MM.1S (cell line): ENCODE data around the gene ZNF574.
A peak's percentile ranks its signal among the peaks of the same experiment; 100 is the strongest.

Experiments
- DNase-seq: peaks from one replicate; pipeline ENCODE4 v3.0.0-alpha.2; 2015
- H2AFZ ChIP-seq: fragments of 300-600 bp; sonication (generic); 2 replicates; pipeline ENCODE4 v1.6.0; 2016; ENCODE audit warnings: antibody characterized with exemption, low read length
- H3F3A ChIP-seq: fragments of 300-600 bp; sonication (generic); 2 replicates; pipeline ENCODE4 v1.6.1; 2016; ENCODE audit warnings: mild to moderate bottlenecking, antibody characterized with exemption, low read length, moderate library complexity, mixed read lengths; ENCODE audit not compliant: insufficient read depth
- H3K27ac ChIP-seq: fragments of 300-600 bp; sonication (generic); 2 replicates; pipeline ENCODE4 v1.5.1; 2016; ENCODE audit warnings: mild to moderate bottlenecking, low read length
- H3K27me3 ChIP-seq: fragments of 300-600 bp; sonication (generic); replicated peaks from 2 replicates; pipeline ENCODE4 v1.6.0; 2016; ENCODE audit warnings: low read length; ENCODE audit not compliant: insufficient read depth
- H3K36me3 ChIP-seq: fragments of 300-600 bp; sonication (generic); replicated peaks from 2 replicates; pipeline ENCODE4 v1.6.1; 2016; ENCODE audit warnings: mild to moderate bottlenecking, low read length, mixed read lengths; ENCODE audit not compliant: insufficient read depth
- H3K4me1 ChIP-seq: fragments of 300-600 bp; sonication (generic); 2 replicates; pipeline ENCODE4 v1.6.1; 2016; ENCODE audit warnings: low read length, mixed read lengths
- H3K4me2 ChIP-seq: fragments of 300-600 bp; sonication (generic); 2 replicates; pipeline ENCODE4 v1.6.0; 2016; ENCODE audit warnings: low read depth, low read length
- H3K4me3 ChIP-seq: fragments of 300-600 bp; sonication (generic); 2 replicates; pipeline ENCODE4 v1.5.1; 2016; ENCODE audit warnings: low read length, mixed read lengths
- H3K79me2 ChIP-seq: fragments of 300-600 bp; sonication (generic); 2 replicates; pipeline ENCODE4 v1.6.1; 2016; ENCODE audit warnings: mixed run types, low read length, mixed read lengths
- H3K9ac ChIP-seq: fragments of 300-600 bp; sonication (generic); 2 replicates; pipeline ENCODE4 v1.6.1; 2016; ENCODE audit warnings: low read length, mixed read lengths
- H3K9me2 ChIP-seq: fragments of 300-600 bp; sonication (generic); replicated peaks from 2 replicates; pipeline ENCODE4 v1.6.1; 2016; ENCODE audit warnings: mild to moderate bottlenecking, low read length, mixed read lengths; ENCODE audit not compliant: insufficient read depth
- H3K9me3 ChIP-seq: fragments of 300-600 bp; sonication (generic); replicated peaks from 2 replicates; pipeline ENCODE4 v1.6.1; 2016; ENCODE audit warnings: mild to moderate bottlenecking, low read length, mixed read lengths; ENCODE audit not compliant: insufficient read depth
- H4K20me1 ChIP-seq: fragments of 300-600 bp; sonication (generic); 2 replicates; pipeline ENCODE4 v1.6.1; 2016; ENCODE audit warnings: mild to moderate bottlenecking, low read length, moderate library complexity, mixed read lengths; ENCODE audit not compliant: insufficient read depth
- EZH2 ChIP-seq: fragments of 300-600 bp; sonication (generic); optimal IDR thresholded peaks from 2 replicates; pipeline ENCODE3; 2017; ENCODE audit warnings: low read depth, mild to moderate bottlenecking, antibody characterized with exemption, low read length, mixed read lengths
- EZH2phosphoT487 ChIP-seq: fragments of 300-600 bp; sonication (generic); IDR thresholded peaks from 2 replicates; pipeline ENCODE4 v1.6.1; 2018; ENCODE audit warnings: antibody characterized with exemption, low read length
- TF ChIP-seq, protein P1 (sequence below): fragments of 300-600 bp; sonication (generic); IDR thresholded peaks from 2 replicates; pipeline ENCODE4 v1.5.1; 2016; ENCODE audit warnings: antibody characterized with exemption, low read length, mixed read lengths

The ZNF574 gene

DNA sequence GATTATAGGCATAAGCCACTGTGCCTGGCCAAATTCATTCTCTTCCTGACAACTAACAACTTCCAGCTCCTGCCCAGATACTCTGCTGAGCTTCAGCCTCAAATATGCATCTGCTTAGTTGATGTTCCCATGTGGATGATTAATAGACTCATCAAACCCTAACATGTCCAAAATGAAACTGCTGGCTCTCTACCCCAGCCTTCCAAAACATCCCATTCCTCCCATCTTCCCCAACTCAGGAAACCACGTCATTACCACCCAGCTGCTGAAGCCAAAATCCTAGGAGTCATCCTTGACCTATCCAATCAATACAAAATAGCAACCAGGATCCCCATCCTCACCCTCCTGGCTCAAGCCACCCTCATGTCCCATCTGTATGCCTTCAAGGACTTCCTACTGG, 35.4 kb downstream of the ZNF574 start:
- Histone ChIP-seq H3K4me3 (no peak overlapping the region), H2AFZ (no peak overlapping the region), H3K9me2 (no peaks in the 10 kb centered on the region), H3K9ac (no peak overlapping the region), H3K27ac (no peak overlapping the region), H4K20me1 (no peaks in the 10 kb centered on the region), H3K79me2 (no peaks in the 10 kb centered on the region), H3K36me3 (no peaks in the 10 kb centered on the region), H3F3A (no peaks in the 10 kb centered on the region), H3K4me1 (peaks cover 19% of the 10 kb centered on the region), H3K4me2 (no peak overlapping the region), H3K27me3 (no peaks in the 10 kb centered on the region), H3K9me3 (no peaks in the 10 kb centered on the region)
- TF ChIP-seq, protein P1, sequence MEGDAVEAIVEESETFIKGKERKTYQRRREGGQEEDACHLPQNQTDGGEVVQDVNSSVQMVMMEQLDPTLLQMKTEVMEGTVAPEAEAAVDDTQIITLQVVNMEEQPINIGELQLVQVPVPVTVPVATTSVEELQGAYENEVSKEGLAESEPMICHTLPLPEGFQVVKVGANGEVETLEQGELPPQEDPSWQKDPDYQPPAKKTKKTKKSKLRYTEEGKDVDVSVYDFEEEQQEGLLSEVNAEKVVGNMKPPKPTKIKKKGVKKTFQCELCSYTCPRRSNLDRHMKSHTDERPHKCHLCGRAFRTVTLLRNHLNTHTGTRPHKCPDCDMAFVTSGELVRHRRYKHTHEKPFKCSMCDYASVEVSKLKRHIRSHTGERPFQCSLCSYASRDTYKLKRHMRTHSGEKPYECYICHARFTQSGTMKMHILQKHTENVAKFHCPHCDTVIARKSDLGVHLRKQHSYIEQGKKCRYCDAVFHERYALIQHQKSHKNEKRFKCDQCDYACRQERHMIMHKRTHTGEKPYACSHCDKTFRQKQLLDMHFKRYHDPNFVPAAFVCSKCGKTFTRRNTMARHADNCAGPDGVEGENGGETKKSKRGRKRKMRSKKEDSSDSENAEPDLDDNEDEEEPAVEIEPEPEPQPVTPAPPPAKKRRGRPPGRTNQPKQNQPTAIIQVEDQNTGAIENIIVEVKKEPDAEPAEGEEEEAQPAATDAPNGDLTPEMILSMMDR: no peak
- TF ChIP-seq EZH2phosphoT487 (no peak), EZH2 (no peak)
- no peak for DNase-seq

DNA sequence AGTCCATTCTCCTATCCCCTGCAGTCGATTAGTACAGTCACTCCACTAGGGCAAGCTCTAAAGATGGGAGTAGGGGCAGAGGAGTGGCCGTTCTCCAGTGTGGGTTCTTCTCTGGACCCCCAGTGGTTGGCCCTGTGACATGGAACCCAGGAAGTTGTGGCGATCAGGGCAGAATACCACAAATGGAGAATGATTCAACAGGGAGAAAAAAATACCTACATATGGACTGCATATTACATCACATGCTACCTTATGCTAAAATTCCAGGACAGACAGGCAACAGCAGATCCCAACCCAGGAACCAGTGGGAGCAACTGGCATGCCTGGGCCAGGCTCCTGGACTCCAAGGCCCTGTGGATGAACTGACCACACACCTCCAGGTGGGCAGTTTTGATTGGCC, 35.8 kb downstream of the ZNF574 start:
- Histone ChIP-seq H4K20me1 (no peaks in the 10 kb centered on the region), H3K79me2 (no peaks in the 10 kb centered on the region), H3K9me3 (no peaks in the 10 kb centered on the region), H3K27me3 (no peaks in the 10 kb centered on the region), H3K4me2 (no peak overlapping the region), H3K36me3 (no peaks in the 10 kb centered on the region), H3K4me3 (no peak overlapping the region), H3K9ac (no peak overlapping the region), H3K9me2 (no peaks in the 10 kb centered on the region), H3F3A (no peaks in the 10 kb centered on the region), H3K27ac (no peak overlapping the region), H2AFZ (no peak overlapping the region), H3K4me1 (peaks cover 19% of the 10 kb centered on the region)
- no peak for DNase-seq
- TF ChIP-seq EZH2: no peak
- TF ChIP-seq EZH2phosphoT487: no peak

DNA sequence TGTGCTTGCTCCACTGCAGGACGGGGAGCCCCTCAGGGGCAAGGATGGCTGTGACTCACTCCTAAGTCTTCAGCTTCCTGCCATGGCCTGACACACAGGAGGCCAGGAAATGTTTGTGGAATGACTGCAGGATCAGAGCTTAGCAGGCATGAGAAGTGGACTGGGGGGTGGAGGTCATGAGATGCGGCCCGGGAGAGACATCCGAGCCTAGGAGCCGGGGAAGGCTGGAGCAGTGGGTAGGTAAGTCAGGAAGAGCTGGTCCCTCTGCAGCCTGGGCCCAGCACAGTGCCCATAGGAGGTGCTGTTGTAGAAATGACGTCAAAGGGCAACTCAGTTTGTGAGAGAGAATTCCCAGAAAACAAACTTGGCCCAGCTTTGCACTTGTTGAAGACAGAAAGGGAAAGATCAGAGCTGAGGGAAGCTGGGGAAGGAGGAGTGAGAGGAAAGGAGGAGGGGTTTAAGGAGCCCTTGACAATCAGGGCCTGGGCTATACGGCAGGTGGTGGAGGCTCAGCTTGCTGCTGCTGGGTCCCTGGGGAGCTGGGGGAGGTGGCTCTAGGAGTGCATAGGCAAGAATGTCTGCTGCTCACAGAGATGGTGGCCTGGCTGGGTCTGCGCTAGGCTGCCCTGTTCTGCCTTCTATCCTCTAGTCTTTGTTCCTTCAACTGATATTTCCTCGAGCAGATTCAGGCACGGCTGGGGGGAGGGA, 37.8 kb downstream of the ZNF574 start:
- H3K27me3 ChIP-seq: no peaks in the 10 kb centered on the region
- H3K36me3 ChIP-seq: no peaks in the 10 kb centered on the region
- H3K4me2 ChIP-seq: peak overlapping the region; percentile 53; the same call in 1 of the 2 replicates
- no peaks in the 10 kb centered on the region for H3K9me3 ChIP-seq
- peak overlapping the region; percentile 50; the same call in 1 of the 2 replicates for H2AFZ ChIP-seq
- peaks cover 19% of the 10 kb centered on the region for H3K4me1 ChIP-seq
- no peak for DNase-seq
- H3K27ac ChIP-seq: no peak overlapping the region; the same call in 1 of the 2 replicates
- H3K79me2 ChIP-seq: no peaks in the 10 kb centered on the region
- no peak for TF ChIP-seq EZH2phosphoT487
- TF ChIP-seq EZH2: no peak
- TF ChIP-seq, protein P1: no peak
- no peak overlapping the region for H3K4me3 ChIP-seq
- H4K20me1 ChIP-seq: no peaks in the 10 kb centered on the region
- no peaks in the 10 kb centered on the region for H3K9me2 ChIP-seq
- no peak overlapping the region for H3K9ac ChIP-seq
- H3F3A ChIP-seq: no peaks in the 10 kb centered on the region

DNA sequence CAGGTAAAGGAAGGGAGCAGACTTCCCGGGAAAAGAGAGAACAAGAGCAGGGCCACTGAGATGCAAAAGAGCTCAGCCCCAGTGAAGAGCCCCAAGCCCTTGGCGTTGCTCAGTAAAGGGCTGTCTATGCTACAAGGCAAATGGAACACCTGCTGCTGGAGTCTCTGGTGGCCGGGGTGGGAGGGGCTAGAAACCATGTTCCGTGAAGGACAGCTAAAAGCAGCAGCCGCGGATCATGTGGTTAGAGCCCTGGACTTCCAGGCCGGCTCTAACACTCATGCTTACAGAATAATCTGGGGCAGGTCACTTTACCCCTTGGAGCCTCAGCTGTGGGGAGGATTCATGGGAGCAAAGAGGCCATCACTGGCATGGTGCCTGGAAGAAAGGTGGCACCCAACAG, 38.4 kb downstream of the ZNF574 start:
- Histone ChIP-seq H3K4me1 (peaks cover 19% of the 10 kb centered on the region), H3F3A (no peaks in the 10 kb centered on the region), H2AFZ (peak overlapping the region; percentile 50; the same call in 1 of the 2 replicates), H3K9me2 (no peaks in the 10 kb centered on the region), H3K27me3 (no peaks in the 10 kb centered on the region), H3K79me2 (no peaks in the 10 kb centered on the region), H3K27ac (no peak overlapping the region; the same call in 1 of the 2 replicates), H3K9me3 (no peaks in the 10 kb centered on the region), H3K36me3 (no peaks in the 10 kb centered on the region), H4K20me1 (no peaks in the 10 kb centered on the region), H3K4me3 (no peak overlapping the region), H3K4me2 (peak overlapping the region; percentile 53; the same call in 1 of the 2 replicates), H3K9ac (no peak overlapping the region)
- TF ChIP-seq EZH2: no peak
- TF ChIP-seq EZH2phosphoT487: no peak
- TF ChIP-seq, protein P1: no peak
- peak; percentile 79 for DNase-seq
